Hippocampal formation (tissue), 2 donors: ENCODE results near the gene LRRK2.
"Not testable (repeated sequence)": the region's sequence is repeated elsewhere in the genome, so short reads cannot be mapped to it uniquely, and the experiment has no call there.

Source experiments
- DNase-seq, 2 donors: peaks; one replicate each; lab custom pipeline; 2025; lab: John Stamatoyannopoulos, UW

Gene LRRK2

DNA sequence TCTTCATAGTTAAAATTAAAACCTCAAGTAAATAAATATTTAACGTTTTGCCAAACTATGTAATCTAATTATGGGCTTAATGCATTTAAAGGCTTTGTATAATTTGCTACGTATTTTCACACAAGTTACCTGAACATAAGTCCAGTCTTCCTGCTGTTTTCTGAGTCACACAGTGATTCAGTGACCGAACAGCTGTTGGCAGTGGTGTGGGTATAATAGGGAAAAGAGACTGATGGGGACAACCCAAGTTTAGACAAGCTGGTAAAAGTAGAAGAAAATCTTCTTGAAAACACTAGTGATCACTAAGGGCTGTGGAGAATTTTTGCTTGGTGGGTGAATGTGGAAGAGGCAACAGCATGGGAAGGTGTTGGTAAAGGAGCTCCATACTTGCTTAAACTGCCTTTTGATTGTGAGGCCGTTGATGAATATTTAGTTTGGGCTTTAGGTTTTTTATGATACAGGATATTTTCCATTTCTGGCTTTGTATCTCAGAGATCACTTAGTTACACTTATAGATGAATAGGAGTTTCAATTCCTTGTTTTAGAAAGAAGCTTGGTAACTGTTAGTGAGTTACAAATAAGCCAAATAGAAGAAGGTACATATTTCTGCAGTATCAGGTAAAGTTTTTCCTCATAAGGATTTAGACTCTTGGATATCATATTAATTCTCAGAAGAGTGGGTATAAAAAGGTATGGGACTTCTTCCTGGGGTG lies 23.9 kb downstream of the LRRK2 start:
- DNase-seq, result no peak

- not testable (repeated sequence) for DNase-seq
Measured at GRCh38 chr12:40250652-40251051, 25.9 kb downstream of the LRRK2 start.

GRCh38 chr12:40253936-40254335 lies 29.1 kb downstream of the LRRK2 start:
- no peak for DNase-seq

- DNase-seq, result no peak
Measured at GRCh38 chr12:40254455-40255085, 29.8 kb downstream of the LRRK2 start.

GRCh38 chr12:40258371-40258770 lies 33.6 kb downstream of the LRRK2 start:
- DNase-seq, result no peak

- DNase-seq, result no peak
Measured at GRCh38 chr12:40261937-40262336, 37.1 kb downstream of the LRRK2 start.

DNA sequence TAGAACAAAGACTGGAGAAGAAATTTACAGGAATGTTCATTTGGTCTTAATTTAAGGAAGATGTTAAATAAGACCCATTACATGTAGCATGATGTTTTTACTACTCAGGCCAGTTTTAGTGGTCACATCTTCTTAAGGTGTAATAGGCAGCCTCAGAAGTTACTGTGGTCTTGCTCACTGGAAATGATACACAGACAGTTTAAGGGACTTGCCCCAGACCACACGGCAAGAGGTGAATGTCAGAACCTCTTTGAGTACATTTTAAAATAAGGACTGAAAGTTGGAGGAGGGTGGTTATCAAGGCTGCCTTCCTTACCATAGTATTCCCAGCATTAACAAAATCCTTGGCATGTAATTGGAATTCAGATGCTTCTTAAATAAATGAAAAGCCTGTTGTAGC lies 37.9 kb downstream of the LRRK2 start:
- DNase-seq, result no peak

GRCh38 chr12:40263616-40264409 lies 39.0 kb downstream of the LRRK2 start:
- no peak for DNase-seq

- no peak for DNase-seq
Measured at GRCh38 chr12:40271981-40272664, 47.3 kb downstream of the LRRK2 start.

- no peak for DNase-seq
Measured at GRCh38 chr12:40281791-40282364, 57.1 kb downstream of the LRRK2 start.

GRCh38 chr12:40286583-40286982 lies 61.8 kb downstream of the LRRK2 start:
- no peak for DNase-seq

DNA sequence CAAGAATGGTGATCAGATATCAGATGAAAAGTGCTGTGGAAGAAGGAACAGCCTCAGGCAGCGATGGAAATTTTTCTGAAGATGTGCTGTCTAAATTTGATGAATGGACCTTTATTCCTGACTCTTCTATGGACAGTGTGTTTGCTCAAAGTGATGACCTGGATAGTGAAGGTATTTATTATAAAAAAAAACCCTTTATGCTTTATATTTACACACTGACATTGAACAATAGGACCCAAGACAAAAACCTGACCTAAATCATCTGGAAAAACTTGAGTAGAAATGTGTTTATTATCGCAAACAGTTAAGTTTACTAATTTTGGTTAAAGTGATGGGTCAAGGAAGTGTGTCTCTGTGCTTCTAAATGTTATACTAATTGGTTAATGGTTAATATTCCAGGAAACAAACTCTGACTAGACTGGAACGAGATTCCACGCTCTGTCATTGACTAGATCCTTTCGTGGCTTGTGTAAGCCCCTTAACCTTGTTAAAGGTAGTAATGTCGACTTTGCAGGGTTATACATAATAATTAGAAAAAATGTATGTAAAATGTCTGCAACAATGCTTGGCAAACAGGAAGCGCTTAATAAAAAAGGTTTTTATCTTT lies 62.7 kb downstream of the LRRK2 start:
- no peak for DNase-seq

- no peak for DNase-seq
Measured at GRCh38 chr12:40292788-40293429, 68.1 kb downstream of the LRRK2 start.

- DNase-seq, result no peak
Measured at GRCh38 chr12:40298341-40298740, 73.5 kb downstream of the LRRK2 start.

DNA sequence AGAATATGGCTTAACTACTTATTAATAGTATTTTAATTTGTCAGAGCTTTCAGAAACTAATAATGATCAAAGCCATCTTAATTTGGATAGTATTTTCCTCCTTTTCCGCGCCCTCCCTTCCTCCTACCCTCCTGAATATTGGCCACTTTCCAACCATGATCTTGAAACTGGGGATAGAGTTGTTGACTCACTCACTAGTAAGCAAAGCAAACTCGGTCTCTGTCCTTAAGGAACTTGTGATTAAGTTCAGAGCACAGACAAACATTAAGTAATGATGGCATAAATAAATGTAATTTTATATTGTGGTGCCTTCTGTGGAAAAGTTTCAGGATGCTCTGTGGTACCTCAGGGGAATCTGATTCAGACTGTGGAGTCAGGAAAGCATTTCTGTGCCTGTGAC lies 75.7 kb downstream of the LRRK2 start:
- no peak for DNase-seq

DNA sequence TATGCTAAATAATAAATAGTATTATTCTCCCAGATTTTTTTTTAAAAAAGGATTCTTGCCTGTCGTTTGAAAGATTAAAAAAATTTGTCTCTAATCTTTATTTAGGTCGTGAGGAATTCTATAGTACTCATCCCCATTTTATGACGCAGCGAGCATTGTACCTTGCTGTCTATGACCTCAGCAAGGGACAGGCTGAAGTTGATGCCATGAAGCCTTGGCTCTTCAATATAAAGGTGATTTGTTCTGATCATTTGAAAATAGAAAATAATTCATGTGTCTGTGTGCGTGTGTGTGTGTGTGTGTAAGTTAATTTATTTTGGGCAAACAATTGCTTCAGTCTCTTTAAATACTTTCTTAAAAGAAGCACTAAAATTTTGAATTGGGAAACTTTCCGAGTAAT lies 84.2 kb downstream of the LRRK2 start:
- DNase-seq, result no peak

DNA sequence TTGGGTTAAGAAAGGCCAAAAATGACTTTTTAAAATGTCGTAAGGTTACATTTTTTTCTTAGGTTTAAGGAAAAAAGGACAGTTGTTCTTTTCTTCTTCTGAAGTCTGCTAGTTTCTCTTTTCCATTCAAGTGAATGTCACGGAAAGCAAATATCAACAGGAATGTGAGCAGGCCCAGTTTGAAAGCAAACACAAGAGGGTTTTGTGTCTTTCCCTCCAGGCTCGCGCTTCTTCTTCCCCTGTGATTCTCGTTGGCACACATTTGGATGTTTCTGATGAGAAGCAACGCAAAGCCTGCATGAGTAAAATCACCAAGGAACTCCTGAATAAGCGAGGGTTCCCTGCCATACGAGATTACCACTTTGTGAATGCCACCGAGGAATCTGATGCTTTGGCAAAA lies 85.4 kb downstream of the LRRK2 start:
- no peak for DNase-seq

- DNase-seq, result no peak
Measured at GRCh38 chr12:40312196-40312595, 87.4 kb downstream of the LRRK2 start.

DNA sequence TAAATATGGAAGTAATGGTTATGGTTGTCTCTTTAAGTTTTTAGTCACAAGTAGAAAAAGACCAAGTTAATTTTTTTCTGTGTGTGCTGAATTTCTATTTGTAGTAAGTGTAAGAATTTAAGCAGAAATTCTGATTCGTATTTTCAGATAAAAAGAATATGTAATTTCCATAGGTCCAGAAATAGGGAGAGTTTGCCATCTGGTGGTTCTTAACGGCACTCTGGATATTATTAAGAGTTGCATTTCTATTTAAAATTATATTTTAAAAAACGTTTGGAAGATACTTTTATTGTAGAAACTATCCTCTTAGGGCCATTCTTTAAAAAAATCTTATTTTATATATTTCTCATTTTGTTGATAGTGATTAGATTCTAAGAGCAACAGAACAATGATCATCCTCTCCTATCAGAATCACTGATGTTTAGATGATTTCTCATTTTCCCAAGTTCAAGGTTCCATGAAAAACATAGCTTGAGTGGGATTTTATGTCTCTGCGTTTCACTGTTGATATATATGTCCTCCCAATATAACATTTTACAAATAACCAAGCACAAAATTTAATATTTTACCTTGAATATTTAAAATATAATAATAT lies 88.3 kb downstream of the LRRK2 start:
- peak in 1 of 2 donors; percentile 32 for DNase-seq

GRCh38 chr12:40313928-40314327 lies 89.1 kb downstream of the LRRK2 start:
- DNase-seq, result no peak

GRCh38 chr12:40314927-40315326 lies 90.1 kb downstream of the LRRK2 start:
- DNase-seq, result no peak
